C4-2B (cell line): Measurements from ENCODE around the gene DOCK11.

Source experiments
- CTCF ChIP-seq: fragments of 450-650 bp; conservative IDR thresholded peaks from 2 replicates; pipeline ENCODE4 v1.5.1; 2017; ENCODE audit warnings: mild to moderate bottlenecking
- ZFX ChIP-seq: fragments of 450-650 bp; IDR thresholded peaks from 2 replicates; pipeline ENCODE4 v1.6.1; 2017

- TF ChIP-seq CTCF (no peak), ZFX (no peak)
These were observed 2.7 kb downstream of the DOCK11 start for GRCh38 chrX:118498351-118498750.
